ENCODE results near the gene ACTL9. TPM values are rescaled to one million over a fixed set of nuclear protein-coding genes. Genes with fewer than 3 reads are reported as not detected.

The ACTL9 gene
- total and polyA plus RNA-seq, 8 donors, result not detected

DNA sequence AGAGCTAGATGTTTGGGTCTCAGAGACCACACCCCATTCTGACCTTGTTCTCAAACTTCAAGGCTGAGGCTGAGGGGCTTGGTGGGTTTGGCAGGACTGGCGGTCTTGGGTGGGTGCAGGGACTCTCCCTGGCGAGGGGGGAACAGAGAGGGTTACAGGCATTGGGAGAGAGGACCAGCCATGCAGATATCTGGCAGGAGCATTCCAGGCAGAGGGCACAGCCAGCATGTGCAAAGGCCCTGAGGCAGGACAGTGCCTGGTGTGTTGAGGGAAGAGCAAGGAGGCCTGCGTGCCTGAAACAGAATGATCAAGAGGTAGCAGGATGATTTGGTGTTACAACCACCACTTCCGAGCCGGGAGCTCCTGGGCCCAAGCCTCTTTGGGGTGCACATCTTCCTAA is 40.7 kb downstream of the ACTL9 start:
- no peaks in the 10 kb centered on the region for H3K36me3 ChIP-seq
- H3K4me3 ChIP-seq, result no peak overlapping the region
- WGBS, 5 donors, result 63 to 84% (median 77%) methylated on average over 5 of the region's 5 CpGs
- no peaks in the 10 kb centered on the region for H3K9me3 ChIP-seq
- intact Hi-C loops (cut with DNase I; ENCODE audit: low total_unique reads), result loop anchor here (5.0 kb wide), 1 partner anchor 419 kb away; no protein-coding TSS in a partner anchor
- H3K27me3 ChIP-seq, result peaks cover 0 to 81% (median 0%) of the 10 kb centered on the region in 3 donors
- no peak for DNase-seq
- TF ChIP-seq POLR2A (IDR thresholded peaks at IDR 0.05) (no peak), POLR2AphosphoS5 (IDR thresholded peaks at IDR 0.05) (no peak), EP300 (IDR thresholded peaks at IDR 0.05) (no peak)
- TF ChIP-seq, protein P1, sequence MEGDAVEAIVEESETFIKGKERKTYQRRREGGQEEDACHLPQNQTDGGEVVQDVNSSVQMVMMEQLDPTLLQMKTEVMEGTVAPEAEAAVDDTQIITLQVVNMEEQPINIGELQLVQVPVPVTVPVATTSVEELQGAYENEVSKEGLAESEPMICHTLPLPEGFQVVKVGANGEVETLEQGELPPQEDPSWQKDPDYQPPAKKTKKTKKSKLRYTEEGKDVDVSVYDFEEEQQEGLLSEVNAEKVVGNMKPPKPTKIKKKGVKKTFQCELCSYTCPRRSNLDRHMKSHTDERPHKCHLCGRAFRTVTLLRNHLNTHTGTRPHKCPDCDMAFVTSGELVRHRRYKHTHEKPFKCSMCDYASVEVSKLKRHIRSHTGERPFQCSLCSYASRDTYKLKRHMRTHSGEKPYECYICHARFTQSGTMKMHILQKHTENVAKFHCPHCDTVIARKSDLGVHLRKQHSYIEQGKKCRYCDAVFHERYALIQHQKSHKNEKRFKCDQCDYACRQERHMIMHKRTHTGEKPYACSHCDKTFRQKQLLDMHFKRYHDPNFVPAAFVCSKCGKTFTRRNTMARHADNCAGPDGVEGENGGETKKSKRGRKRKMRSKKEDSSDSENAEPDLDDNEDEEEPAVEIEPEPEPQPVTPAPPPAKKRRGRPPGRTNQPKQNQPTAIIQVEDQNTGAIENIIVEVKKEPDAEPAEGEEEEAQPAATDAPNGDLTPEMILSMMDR (IDR thresholded peaks at IDR 0.05), result no peak
- H3K4me1 ChIP-seq, result peaks cover 0 to 7% (median 2%) of the 10 kb centered on the region in 4 donors
- no peak overlapping the region for H3K27ac ChIP-seq

DNA sequence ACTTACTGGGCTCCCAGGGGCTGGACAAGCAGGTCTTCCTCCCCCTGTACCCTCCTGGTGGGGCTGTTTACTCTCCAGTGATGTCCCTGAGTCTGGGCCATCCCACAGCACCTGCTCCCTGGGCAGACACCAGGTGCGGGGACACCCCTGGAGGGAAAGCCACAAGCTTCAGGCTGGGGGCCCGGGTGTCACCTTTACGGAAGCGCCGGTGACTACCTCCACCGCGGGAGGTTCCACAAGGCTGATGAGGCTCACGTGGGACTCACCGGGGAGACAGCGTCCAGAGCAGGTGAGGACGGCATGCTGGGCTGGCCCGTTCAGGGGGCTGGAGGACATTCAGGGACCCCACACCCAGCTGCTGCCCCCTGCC is 43.3 kb downstream of the ACTL9 start:
- no peaks in the 10 kb centered on the region for H3K9me3 ChIP-seq
- WGBS, 5 donors, result 67 to 79% (median 77%) methylated on average over 6 to 12 of the region's 12 CpGs
- H3K36me3 ChIP-seq, result no peaks in the 10 kb centered on the region
- no peak overlapping the region for H3K4me3 ChIP-seq
- H3K27me3 ChIP-seq, result peaks cover 0 to 64% (median 0%) of the 10 kb centered on the region in 3 donors
- intact Hi-C loops (cut with DNase I; ENCODE audit: low total_unique reads), result loop anchor here (5.0 kb wide), 1 partner anchor 422 kb away; no protein-coding TSS in a partner anchor
- H3K4me1 ChIP-seq, result peaks cover 0 to 7% (median 2%) of the 10 kb centered on the region in 4 donors
- no peak overlapping the region for H3K27ac ChIP-seq
- no peak for DNase-seq
- TF ChIP-seq POLR2A (IDR thresholded peaks at IDR 0.05), result no peak
- no peak for TF ChIP-seq EP300 (IDR thresholded peaks at IDR 0.05)
- TF ChIP-seq, protein P1 (IDR thresholded peaks at IDR 0.05), result no peak
- no peak for TF ChIP-seq POLR2AphosphoS5 (IDR thresholded peaks at IDR 0.05)

DNA sequence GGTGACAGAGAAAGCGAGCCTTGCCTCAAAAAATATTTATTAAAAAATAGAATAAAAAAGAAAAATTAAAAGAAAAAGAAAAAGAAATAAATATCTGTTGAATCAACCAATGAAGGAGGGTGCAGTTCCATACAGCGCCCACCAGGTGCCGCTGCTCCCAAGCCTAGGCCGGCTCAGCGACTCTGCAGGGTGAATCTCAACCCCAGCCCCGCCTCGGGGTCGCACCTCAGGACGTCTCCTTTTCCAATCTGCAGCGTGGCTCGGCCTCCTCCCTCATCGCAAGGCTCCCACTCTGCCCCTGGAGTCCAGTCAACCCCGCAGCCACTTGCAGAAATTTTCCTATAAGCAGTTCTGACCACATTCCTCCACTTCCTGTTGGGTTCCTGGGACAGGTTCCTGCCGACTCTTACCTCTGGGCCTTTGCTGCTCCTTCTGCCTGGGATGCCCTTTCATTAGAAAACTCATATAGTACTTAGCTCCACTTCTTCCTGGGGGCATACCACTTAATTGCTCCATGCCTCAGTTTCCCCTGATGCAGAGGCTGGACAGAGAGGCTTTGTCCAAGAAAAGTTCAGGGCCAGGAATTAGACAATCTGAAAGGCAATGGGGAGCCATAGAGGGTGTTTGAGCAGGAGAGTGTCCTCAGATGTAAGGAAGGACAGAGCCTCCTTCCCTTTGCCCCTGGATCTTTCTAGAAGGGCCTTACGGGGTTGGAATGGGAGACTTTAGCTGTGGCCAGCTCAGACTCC is 43.8 kb downstream of the ACTL9 start:
- Histone ChIP-seq H3K27ac (no peak overlapping the region), H3K9me3 (no peaks in the 10 kb centered on the region), H3K36me3 (no peaks in the 10 kb centered on the region), H3K4me3 (peak overlapping the region in 2 of 4 donors; percentile 12 to 35), H3K4me1 (peaks cover 0 to 7% (median 2%) of the 10 kb centered on the region in 4 donors), H3K27me3 (peaks cover 0 to 60% (median 0%) of the 10 kb centered on the region in 3 donors)
- DNase-seq, result peak; percentile 47 to 78
- whole genome bisulfite sequencing, 5 donors, result 4 to 7% (median 6%) methylated on average over 14 to 15 of the region's 15 CpGs
- intact Hi-C loops (cut with DNase I; ENCODE audit: low total_unique reads), result loop anchor here (5.0 kb wide), 1 partner anchor 423 kb away; no protein-coding TSS in a partner anchor
- no peak for TF ChIP-seq EP300 (IDR thresholded peaks at IDR 0.05)
- TF ChIP-seq POLR2A (IDR thresholded peaks at IDR 0.05), result no peak
- no peak for TF ChIP-seq POLR2AphosphoS5 (IDR thresholded peaks at IDR 0.05)
- TF ChIP-seq, protein P1 (IDR thresholded peaks at IDR 0.05), result peak in 6 of 7 experiments; percentile 76 to 98 (median 93)

DNA sequence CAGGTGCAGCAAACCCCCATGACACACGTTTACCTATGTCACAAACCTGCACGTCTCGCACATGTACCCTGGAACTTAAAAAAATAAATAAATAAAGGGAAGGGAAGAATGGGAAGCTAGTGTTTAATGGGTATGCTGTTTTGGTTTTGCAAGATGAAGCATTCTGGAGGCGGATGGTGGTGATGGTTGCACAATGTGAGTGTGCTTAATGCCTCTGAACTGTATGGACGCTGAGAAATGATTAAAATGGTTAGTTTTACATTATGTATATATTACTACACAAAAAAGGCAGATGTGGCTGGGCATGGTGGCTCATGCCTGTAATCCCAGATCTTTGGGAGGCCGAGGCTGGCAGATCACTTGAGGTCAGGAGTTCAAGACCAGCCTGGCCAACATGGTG is 50.4 kb downstream of the ACTL9 start:
- intact Hi-C loops (cut with DNase I; ENCODE audit: low total_unique reads), result no loop called here
- no peak for DNase-seq
- 66 to 78% (median 70%) methylated on average over 6 of the region's 6 CpGs for WGBS, 5 donors
- H3K4me3 ChIP-seq, result no peak overlapping the region
- no peaks in the 10 kb centered on the region for H3K9me3 ChIP-seq
- peaks cover 0 to 46% (median 7%) of the 10 kb centered on the region in 3 donors for H3K27me3 ChIP-seq
- no peaks in the 10 kb centered on the region for H3K36me3 ChIP-seq
- no peaks in the 10 kb centered on the region for H3K4me1 ChIP-seq
- TF ChIP-seq, protein P1 (IDR thresholded peaks at IDR 0.05), result no peak
- TF ChIP-seq POLR2AphosphoS5 (IDR thresholded peaks at IDR 0.05) (no peak), POLR2A (IDR thresholded peaks at IDR 0.05) (no peak)
- H3K27ac ChIP-seq, result no peak overlapping the region

Other genes starting within 250 kb of the ACTL9 start
- gene PRAM1, start 196.2 kb downstream of the ACTL9 start, total RNA-seq, result 1 to 10 TPM in 1 of 5 donors, under 1 TPM in 1, not detected in 3; 0.37 to 1.2 TPM
- gene PRAM1, start 196.2 kb downstream of the ACTL9 start, polyA plus RNA-seq, result 1 to 10 TPM in 1 of 3 donors, under 1 TPM in 1, not detected in 1; 0.81 to 1.4 TPM
- gene ZNF414, start 184.6 kb downstream of the ACTL9 start, total RNA-seq, result 10 to 100 TPM in 3 of 5 donors, 1 to 10 TPM in 2; 1.8 to 28.4 (median 16.5) TPM
- 10 to 100 TPM; 19.9 to 32.7 (median 26.9) TPM for gene ZNF414, start 184.6 kb downstream of the ACTL9 start, polyA plus RNA-seq
- gene MYO1F, start 121.4 kb downstream of the ACTL9 start, total RNA-seq, result 10 to 100 TPM; 10.5 to 54.8 (median 41.6) TPM
- 1 to 10 TPM; 3.0 to 5.5 (median 4.4) TPM for gene MYO1F, start 121.4 kb downstream of the ACTL9 start, polyA plus RNA-seq
- gene ADAMTS10, start 88.1 kb downstream of the ACTL9 start, total RNA-seq, result 10 to 100 TPM in 3 of 5 donors, 1 to 10 TPM in 2; 2.3 to 28.5 (median 12.8) TPM
- 1 to 10 TPM; 1.9 to 6.6 (median 5.7) TPM for gene ADAMTS10, start 88.1 kb downstream of the ACTL9 start, polyA plus RNA-seq
- gene NFILZ, start 68.2 kb downstream of the ACTL9 start, total RNA-seq, result not detected
- not detected for gene NFILZ, start 68.2 kb downstream of the ACTL9 start, polyA plus RNA-seq
- gene OR2Z1, start 22.8 kb upstream of the ACTL9 start, total RNA-seq, result not detected
- not detected for gene OR2Z1, start 22.8 kb upstream of the ACTL9 start, polyA plus RNA-seq
- 10 to 100 TPM; 20.4 to 63.1 (median 30.3) TPM for gene ZNF558, start 133.5 kb upstream of the ACTL9 start, total RNA-seq
- gene ZNF558, start 133.5 kb upstream of the ACTL9 start, polyA plus RNA-seq, result 10 to 100 TPM in 1 of 3 donors, 1 to 10 TPM in 2; 6.0 to 16.9 (median 7.8) TPM
- not detected for gene MBD3L1, start 133.6 kb upstream of the ACTL9 start, total RNA-seq
- gene MBD3L1, start 133.6 kb upstream of the ACTL9 start, polyA plus RNA-seq, result not detected

Measured in stomach (tissue), 9 donors.